BE2C (cell line): Measurements from ENCODE around the gene TGIF1.
A peak's percentile ranks its signal among the peaks of the same experiment; 100 is the strongest.

Experiments used
- DNase-seq: peaks from one replicate; pipeline ENCODE4 v3.0.0-alpha.2; 2020
- H3K27me3 ChIP-seq: fragments of 250-450 bp; sonication (Bioruptor Pico); 2 replicates; pipeline ENCODE4 v1.5.1; 2020; ENCODE audit warnings: mild to moderate bottlenecking
- H3K36me3 ChIP-seq: fragments of 250-450 bp; sonication (Bioruptor Pico); 2 replicates; pipeline ENCODE4 v1.5.1; 2020; ENCODE audit warnings: mild to moderate bottlenecking
- H3K4me1 ChIP-seq: fragments of 250-450 bp; sonication (Bioruptor Pico); 2 replicates; pipeline ENCODE4 v1.5.1; 2020
- H3K4me3 ChIP-seq: 2 replicates; pipeline ENCODE4 v1.5.1; 2011; ENCODE audit warnings: low read depth, low read length
- H3K9me3 ChIP-seq: fragments of 250-450 bp; sonication (Bioruptor Pico); 2 replicates; pipeline ENCODE4 v1.5.1; 2020
- TF ChIP-seq, protein P1 (sequence below): IDR thresholded peaks from 2 replicates; pipeline ENCODE4 v1.5.1; 2012; ENCODE audit warnings: mild to moderate bottlenecking, low read depth, low read length

The TGIF1 gene

DNA sequence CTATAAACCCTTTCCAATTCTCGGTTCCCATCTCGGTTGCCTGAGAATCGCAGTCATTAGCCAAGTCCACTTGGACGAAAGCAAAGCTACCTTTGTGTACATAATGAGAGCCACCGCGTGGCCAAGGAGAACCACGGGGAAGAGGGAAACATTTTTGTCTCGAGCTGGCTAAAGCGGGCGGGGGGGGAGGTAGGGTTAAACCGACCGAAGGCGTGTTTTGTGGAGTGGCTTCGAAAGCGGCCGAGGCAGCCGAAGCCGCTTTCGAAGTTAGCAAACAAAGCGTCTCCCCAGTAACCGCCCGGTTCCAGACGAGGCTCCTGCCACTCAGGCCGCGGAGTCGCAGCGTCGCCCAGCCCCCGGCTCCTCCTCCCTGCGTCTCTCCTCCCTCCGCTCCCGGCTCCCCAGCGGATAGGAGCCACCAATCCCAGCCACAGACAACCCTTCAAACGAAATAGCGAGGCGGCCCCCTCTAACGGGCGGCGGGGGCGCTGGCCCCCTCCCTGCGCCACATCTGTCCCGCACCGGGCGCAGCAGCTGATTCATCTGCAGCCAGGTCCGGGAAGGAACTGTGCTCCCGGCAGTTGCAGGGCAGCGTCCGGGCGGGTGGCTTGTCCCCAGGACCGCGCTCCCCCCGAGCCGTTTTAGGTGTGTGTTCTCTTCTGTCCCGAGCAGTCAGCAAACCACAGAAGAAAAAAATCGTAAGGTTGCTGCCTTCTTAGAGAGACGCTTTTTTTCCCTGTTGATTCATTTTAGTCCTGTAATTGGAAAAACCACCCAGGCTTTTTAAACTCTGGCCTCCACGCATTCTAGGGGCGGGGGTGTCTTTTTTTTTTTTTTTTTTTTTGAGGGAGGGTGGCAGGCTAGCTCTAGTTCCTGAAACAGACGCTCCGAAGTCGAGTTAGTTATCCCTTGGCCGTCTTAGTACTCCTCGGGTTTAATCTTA is 1.8 kb upstream of the TGIF1 start:
- H3K9me3 ChIP-seq, result no peaks in the 10 kb centered on the region
- H3K4me3 ChIP-seq, result peak overlapping the region; percentile 64
- peak; percentile 84 for DNase-seq
- peaks cover 6% of the 10 kb centered on the region for H3K27me3 ChIP-seq
- H3K4me1 ChIP-seq, result no peaks in the 10 kb centered on the region
- H3K36me3 ChIP-seq, result no peaks in the 10 kb centered on the region
- TF ChIP-seq, protein P1, sequence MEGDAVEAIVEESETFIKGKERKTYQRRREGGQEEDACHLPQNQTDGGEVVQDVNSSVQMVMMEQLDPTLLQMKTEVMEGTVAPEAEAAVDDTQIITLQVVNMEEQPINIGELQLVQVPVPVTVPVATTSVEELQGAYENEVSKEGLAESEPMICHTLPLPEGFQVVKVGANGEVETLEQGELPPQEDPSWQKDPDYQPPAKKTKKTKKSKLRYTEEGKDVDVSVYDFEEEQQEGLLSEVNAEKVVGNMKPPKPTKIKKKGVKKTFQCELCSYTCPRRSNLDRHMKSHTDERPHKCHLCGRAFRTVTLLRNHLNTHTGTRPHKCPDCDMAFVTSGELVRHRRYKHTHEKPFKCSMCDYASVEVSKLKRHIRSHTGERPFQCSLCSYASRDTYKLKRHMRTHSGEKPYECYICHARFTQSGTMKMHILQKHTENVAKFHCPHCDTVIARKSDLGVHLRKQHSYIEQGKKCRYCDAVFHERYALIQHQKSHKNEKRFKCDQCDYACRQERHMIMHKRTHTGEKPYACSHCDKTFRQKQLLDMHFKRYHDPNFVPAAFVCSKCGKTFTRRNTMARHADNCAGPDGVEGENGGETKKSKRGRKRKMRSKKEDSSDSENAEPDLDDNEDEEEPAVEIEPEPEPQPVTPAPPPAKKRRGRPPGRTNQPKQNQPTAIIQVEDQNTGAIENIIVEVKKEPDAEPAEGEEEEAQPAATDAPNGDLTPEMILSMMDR, result no peak

DNA sequence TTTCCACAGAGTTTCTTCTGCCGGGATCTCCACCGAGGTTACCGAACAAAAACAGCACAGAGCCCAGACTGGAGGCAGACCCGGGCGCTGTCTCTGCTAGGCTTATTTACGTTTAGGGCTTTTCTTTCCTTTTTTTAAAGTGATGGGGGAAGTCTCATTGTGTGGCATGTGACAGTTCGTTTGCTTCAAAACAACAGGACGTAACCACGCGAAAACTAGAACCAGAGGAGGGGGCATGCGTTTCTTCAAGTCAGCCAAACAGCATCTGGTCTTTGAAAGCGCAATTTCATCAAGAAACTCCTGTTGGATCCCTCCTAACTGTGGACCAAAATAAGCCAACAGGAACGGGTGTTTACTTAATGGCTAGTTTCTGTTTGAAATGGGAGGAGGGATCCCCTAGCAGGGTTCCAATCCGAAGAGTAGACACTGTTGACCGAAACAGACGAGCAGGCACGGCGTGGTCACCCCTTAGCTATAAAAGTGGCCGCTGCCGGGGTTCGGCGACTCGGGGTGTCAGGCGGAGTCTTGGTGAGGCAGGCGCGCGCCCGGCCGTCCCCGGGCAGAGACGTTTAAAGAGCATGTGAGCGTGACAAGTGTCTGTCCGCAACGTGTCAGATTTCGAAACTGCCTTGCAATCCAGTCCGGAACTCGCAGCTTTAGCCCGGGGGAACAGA is 997 bp upstream of the TGIF1 start:
- Histone ChIP-seq H3K4me1 (no peaks in the 10 kb centered on the region), H3K36me3 (no peaks in the 10 kb centered on the region), H3K27me3 (peaks cover 6% of the 10 kb centered on the region), H3K9me3 (no peaks in the 10 kb centered on the region), H3K4me3 (peak overlapping the region; percentile 64)
- TF ChIP-seq, protein P1, result no peak
- peak; percentile 30 for DNase-seq

DNA sequence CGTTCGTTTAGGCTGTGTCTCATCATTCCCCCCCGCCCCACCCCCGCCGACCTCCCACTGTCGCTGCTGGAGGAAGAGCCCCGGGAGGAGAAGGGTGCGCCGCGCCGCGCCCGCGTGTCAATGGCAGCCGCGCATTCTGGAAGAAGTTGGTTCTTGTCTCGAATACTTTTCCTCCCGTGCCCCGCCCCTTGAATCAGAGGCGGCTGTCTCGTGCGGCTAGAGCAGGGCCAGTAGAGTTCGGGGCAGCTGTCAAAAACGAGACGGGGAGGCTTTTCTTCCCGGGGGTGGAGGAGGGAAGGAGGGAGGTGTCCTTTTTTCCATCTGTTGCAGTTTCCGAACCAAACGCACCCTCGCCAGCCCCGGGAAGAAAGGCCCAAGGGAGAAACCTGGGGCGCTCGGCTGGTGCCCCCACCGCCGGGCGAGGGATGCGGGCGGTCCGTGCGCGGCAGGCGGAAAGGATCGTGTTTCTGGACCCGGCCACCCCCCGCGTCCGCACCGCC is 410 bp upstream of the TGIF1 start:
- TF ChIP-seq, protein P1, result no peak
- no peaks in the 10 kb centered on the region for H3K4me1 ChIP-seq
- no peaks in the 10 kb centered on the region for H3K9me3 ChIP-seq
- DNase-seq, result peak; percentile 34
- H3K27me3 ChIP-seq, result peaks cover 6% of the 10 kb centered on the region
- H3K36me3 ChIP-seq, result no peaks in the 10 kb centered on the region
- H3K4me3 ChIP-seq, result peak overlapping the region; percentile 64

DNA sequence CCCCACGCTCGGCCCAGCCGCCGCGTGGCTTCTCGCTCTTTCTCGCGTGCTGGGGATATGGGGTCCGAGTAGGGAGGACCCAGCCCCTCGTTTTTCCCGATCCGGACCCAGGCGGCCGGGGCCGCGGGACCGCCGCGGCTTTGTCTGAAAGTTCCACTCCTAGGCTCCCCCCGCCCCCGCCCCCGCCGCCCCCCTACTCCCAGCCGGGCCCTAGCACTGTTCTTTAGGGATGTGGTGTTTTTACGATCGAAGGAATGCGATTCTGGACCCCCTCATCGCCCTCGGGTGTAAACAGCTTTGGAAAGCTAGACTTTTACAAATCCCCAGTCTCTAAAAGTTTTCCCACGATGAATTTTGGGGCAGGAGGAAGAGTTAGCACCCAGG is 819 bp downstream of the TGIF1 start:
- Histone ChIP-seq H3K4me3 (peak overlapping the region; percentile 64), H3K4me1 (no peaks in the 10 kb centered on the region), H3K36me3 (no peaks in the 10 kb centered on the region), H3K27me3 (peaks cover 6% of the 10 kb centered on the region), H3K9me3 (no peaks in the 10 kb centered on the region)
- TF ChIP-seq, protein P1, result no peak
- DNase-seq, result no peak

DNA sequence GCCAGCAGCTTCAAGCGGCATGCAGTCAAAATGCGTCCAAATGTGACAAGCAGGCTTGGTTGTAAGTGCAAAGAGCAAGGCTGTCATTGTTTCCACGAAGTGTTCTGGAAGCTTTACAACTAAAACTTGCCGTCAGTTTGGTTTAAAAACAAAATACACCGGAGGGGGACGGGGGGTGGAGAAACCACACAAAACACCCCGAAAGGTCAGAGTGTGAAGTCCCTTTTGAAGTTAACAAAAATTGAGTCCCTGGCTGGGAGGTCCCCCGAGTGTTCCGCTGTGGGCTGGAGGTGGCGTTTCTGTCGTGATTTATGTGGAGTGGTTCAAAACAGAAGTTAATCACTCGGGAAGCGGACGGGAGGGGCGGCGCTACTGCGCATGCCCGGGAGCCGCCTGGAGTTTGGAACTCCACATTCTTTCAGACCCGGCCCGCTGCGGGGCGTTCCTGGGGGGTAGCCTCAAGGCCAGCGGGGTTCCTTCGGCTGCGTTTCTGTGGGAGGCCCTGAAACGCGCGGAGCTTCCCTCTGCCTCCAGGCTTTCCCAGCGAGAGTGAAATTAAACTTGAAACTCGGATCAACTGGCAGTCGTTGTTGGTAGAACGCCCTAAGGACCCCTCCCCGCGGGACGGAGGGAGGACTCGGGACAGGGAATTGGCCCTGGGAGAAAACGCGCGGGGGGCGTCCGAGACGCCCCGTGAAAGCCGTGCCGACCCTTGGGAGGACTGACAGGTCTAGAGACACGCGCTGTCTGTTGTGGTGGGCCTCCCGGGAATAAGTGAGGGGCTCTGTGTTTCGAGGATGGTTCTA is 1.4 kb downstream of the TGIF1 start:
- peak; percentile 59 for DNase-seq
- H3K9me3 ChIP-seq, result no peaks in the 10 kb centered on the region
- H3K27me3 ChIP-seq, result peaks cover 6% of the 10 kb centered on the region
- TF ChIP-seq, protein P1, result no peak
- H3K4me3 ChIP-seq, result peak overlapping the region; percentile 64
- no peaks in the 10 kb centered on the region for H3K36me3 ChIP-seq
- no peaks in the 10 kb centered on the region for H3K4me1 ChIP-seq
